Lung (tissue), 12 donors: ENCODE results near the gene KANK4. TPM values are rescaled to one million over a fixed set of nuclear protein-coding genes. Genes with fewer than 3 reads are reported as not detected.

ENCODE experiments used
- ATAC-seq: fragments of 200-7000 bp; cut with Tn5 transposase; one replicate; pipeline ENCODE4 v1.9.1; 2020; ENCODE audit warnings: moderate number of reproducible peaks; ENCODE audit not compliant: insufficient read depth, low FRiP score
- DNase-seq, 3 donors: peaks; one replicate each; pipeline ENCODE4 v3.0.0-alpha.2; 2013 to 2017
- H3K27ac ChIP-seq, 2 donors: one replicate each; pipeline ENCODE4 v1.5.1; 2013; ENCODE audit warnings: mild to moderate bottlenecking in 2 of 2, moderate library complexity in 2 of 2, control low read depth in 1 of 2, inconsistent platforms in 1 of 2, low read depth in 1 of 2, low read length in 1 of 2
- H3K27me3 ChIP-seq, 3 donors: one replicate each; pipeline ENCODE4 v1.5.1; 2013; ENCODE audit warnings: low read length in 2 of 3; ENCODE audit not compliant: control insufficient read depth in 3 of 3, insufficient read depth in 3 of 3
- H3K36me3 ChIP-seq, 4 donors: one replicate each; pipeline ENCODE4 v1.5.1; 2013; ENCODE audit warnings: low read length in 4 of 4, mild to moderate bottlenecking in 1 of 4, moderate library complexity in 1 of 4; ENCODE audit not compliant: control insufficient read depth in 4 of 4, insufficient read depth in 4 of 4
- H3K4me1 ChIP-seq, 5 donors: one replicate each; pipeline ENCODE4 v1.5.1; 2013; ENCODE audit warnings: low read length in 5 of 5, mild to moderate bottlenecking in 2 of 5, moderate library complexity in 1 of 5; ENCODE audit not compliant: control insufficient read depth in 5 of 5, insufficient read depth in 5 of 5
- H3K4me3 ChIP-seq: one replicate; pipeline ENCODE4 v1.5.1; 2013; ENCODE audit warnings: mild to moderate bottlenecking, control low read depth, moderate library complexity
- H3K9ac ChIP-seq, 2 donors: one replicate each; pipeline ENCODE4 v1.5.1; 2013; ENCODE audit warnings: low read length in 2 of 2, control low read depth in 1 of 2; ENCODE audit not compliant: insufficient read depth in 1 of 2
- H3K9me3 ChIP-seq, 4 donors: one replicate each; pipeline ENCODE4 v1.5.1; 2013; ENCODE audit warnings: low read length in 3 of 4, mild to moderate bottlenecking in 1 of 4, moderate library complexity in 1 of 4; ENCODE audit not compliant: control insufficient read depth in 4 of 4, insufficient read depth in 3 of 4
- WGBS, 2 donors: extraction: QIAGEN DNeasy Blood & Tissue Kit; methylation state at CpG; one replicate each; pipeline ENCODE4 v1.1.7; 2013; 5-methylcytosine and 5-hydroxymethylcytosine counted together
- polyA plus RNA-seq, 2 donors: library from polyadenylated mRNA; stranded (reverse); fragments of 200-250 nt; gene quantifications; one replicate each; pipeline ENCODE4 v1.2.1, GENCODE V29; 2013
- total RNA-seq, 2 donors: library from RNA; depleted of rRNA in 1 of 2; stranded (reverse); fragments of >200 nt in 1 of 2; gene quantifications; one replicate each; pipeline ENCODE4 v1.2.1, GENCODE V29; 2014 to 2021
- TF ChIP-seq, protein P1 (sequence below): IDR thresholded peaks from 2 replicates; pipeline ENCODE4 v1.5.1; 2012; ENCODE audit warnings: mild to moderate bottlenecking; ENCODE audit errors: control extremely low read depth, extremely low read depth
- donor health status: control.
- donor health status: control.
- donor health status: Bipolar disorder and iron deficiency.
- donor health status: healthy.
- donor health status: DM: yes; HTN: yes; CAD: no.

KANK4 gene
- total and polyA plus RNA-seq, 4 donors = 0.10 to 11.4 (median 0.99) TPM

GRCh38 chr1:62342270-62342669, 23.0 kb upstream of the KANK4 start:
- TF ChIP-seq, protein P1, sequence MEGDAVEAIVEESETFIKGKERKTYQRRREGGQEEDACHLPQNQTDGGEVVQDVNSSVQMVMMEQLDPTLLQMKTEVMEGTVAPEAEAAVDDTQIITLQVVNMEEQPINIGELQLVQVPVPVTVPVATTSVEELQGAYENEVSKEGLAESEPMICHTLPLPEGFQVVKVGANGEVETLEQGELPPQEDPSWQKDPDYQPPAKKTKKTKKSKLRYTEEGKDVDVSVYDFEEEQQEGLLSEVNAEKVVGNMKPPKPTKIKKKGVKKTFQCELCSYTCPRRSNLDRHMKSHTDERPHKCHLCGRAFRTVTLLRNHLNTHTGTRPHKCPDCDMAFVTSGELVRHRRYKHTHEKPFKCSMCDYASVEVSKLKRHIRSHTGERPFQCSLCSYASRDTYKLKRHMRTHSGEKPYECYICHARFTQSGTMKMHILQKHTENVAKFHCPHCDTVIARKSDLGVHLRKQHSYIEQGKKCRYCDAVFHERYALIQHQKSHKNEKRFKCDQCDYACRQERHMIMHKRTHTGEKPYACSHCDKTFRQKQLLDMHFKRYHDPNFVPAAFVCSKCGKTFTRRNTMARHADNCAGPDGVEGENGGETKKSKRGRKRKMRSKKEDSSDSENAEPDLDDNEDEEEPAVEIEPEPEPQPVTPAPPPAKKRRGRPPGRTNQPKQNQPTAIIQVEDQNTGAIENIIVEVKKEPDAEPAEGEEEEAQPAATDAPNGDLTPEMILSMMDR = no peak
- DNase-seq = no peak

DNA sequence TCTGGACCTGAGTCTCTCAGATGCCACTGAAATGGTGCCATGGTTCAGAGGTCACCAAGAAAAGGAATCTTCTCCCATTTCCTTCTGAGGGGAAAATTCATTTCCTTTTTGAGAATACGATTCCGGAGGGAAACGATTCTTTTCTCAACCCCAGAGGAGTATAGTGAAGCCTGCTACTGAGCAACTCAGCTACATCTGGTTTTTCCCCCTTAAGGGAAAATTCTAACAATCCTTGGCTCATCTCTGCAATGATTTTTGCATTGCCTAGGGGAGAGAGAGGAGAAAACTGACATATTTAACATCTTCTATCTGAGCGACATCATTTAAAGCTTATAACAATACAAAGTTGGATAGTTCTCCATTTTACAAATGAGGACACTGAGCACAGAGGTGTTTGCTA, 22.4 kb upstream of the KANK4 start:
- Histone ChIP-seq H3K4me3 (no peak overlapping the region), H3K9ac (no peak overlapping the region), H3K36me3 (no peaks in the 10 kb centered on the region), H3K9me3 (no peaks in the 10 kb centered on the region), H3K4me1 (peaks cover 0 to 19% (median 0%) of the 10 kb centered on the region in 5 donors), H3K27ac (no peak overlapping the region), H3K27me3 (peaks cover 0 to 3% (median 0%) of the 10 kb centered on the region in 3 donors)
- ATAC-seq = no peak
- DNase-seq = no peak
- WGBS, 2 donors = 73 to 79% methylated on average over 4 of the region's 4 CpGs
- TF ChIP-seq, protein P1 = no peak

More at GRCh38 chr1:62342270-62342669, 23.0 kb upstream of the KANK4 start:
- H3K27me3 ChIP-seq = peaks cover 0 to 3% (median 0%) of the 10 kb centered on the region in 3 donors
- H3K27ac ChIP-seq = no peak overlapping the region
- no peak overlapping the region for H3K4me3 ChIP-seq
- 91 to 99% methylated on average over 3 of the region's 3 CpGs for WGBS, 2 donors
- ATAC-seq = no peak
- H3K9ac ChIP-seq = no peak overlapping the region
- no peaks in the 10 kb centered on the region for H3K36me3 ChIP-seq
- H3K9me3 ChIP-seq = no peaks in the 10 kb centered on the region
- H3K4me1 ChIP-seq = peaks cover 0 to 13% (median 0%) of the 10 kb centered on the region in 5 donors

GRCh38 chr1:62341089-62341488, 21.9 kb upstream of the KANK4 start:
- no peaks in the 10 kb centered on the region for H3K36me3 ChIP-seq
- H3K4me3 ChIP-seq = no peak overlapping the region
- H3K4me1 ChIP-seq = peaks cover 0 to 21% (median under 1%) of the 10 kb centered on the region in 5 donors
- WGBS, 2 donors = 94 to 100% methylated on average over 3 of the region's 3 CpGs
- H3K27me3 ChIP-seq = peaks cover 0 to 3% (median 0%) of the 10 kb centered on the region in 3 donors
- no peak overlapping the region for H3K9ac ChIP-seq
- H3K9me3 ChIP-seq = no peaks in the 10 kb centered on the region
- H3K27ac ChIP-seq = no peak overlapping the region
- ATAC-seq (no peak), DNase-seq (no peak)
- TF ChIP-seq, protein P1 = no peak
